PC-9 (cell line): Measurements from ENCODE around the gene KCNJ8. TPM values are rescaled to one million over a fixed set of nuclear protein-coding genes. Genes with fewer than 3 reads are reported as not detected.

ENCODE experiments used
- BruUV-seq: library from RNA; stranded (reverse); fragments of 400-500 nt; replicated peaks from 2 replicates; lab custom pipeline; 2021; lab: Mats Ljungman, UMichigan
- CTCF ChIA-PET: fragments of 300-600 bp; sonication (Branson Sonifier 250); formaldehyde crosslinking; loops from one replicate; lab custom pipeline; 2022; ENCODE audit warnings: antibody characterized with exemption; lab: Charles Lee
- POLR2A ChIA-PET: fragments of 300-600 bp; sonication (Branson Sonifier 250); formaldehyde crosslinking; loops from one replicate; lab custom pipeline; 2022; ENCODE audit warnings: antibody characterized with exemption; ENCODE audit not compliant: unreplicated experiment; lab: Charles Lee
- DNase-seq, 2 experiments: peaks; one replicate each; pipeline versions ENCODE4 v3.0.0 to v3.0.0-alpha.2; 2015 to 2022; ENCODE audit warnings: mixed read lengths in 1 of 2
- H2AFZ ChIP-seq: fragments of 200-600 bp; sonication (generic); 2 replicates; pipeline ENCODE4 v1.8.1; 2017; ENCODE audit warnings: antibody characterized with exemption
- H3F3A ChIP-seq: fragments of 200-600 bp; sonication (generic); 2 replicates; pipeline ENCODE4 v1.8.1; 2017; ENCODE audit warnings: antibody characterized with exemption, mild to moderate bottlenecking, low read depth; ENCODE audit not compliant: insufficient read depth
- H3K27ac ChIP-seq: fragments of 200-600 bp; sonication (generic); 2 replicates; pipeline ENCODE4 v1.6.1; 2016; ENCODE audit warnings: mixed run types
- H3K27me3 ChIP-seq: fragments of 200-600 bp; sonication (generic); 2 replicates; pipeline ENCODE4 v1.6.1; 2016; ENCODE audit warnings: low read depth, mixed run types; ENCODE audit not compliant: insufficient read depth
- H3K36me3 ChIP-seq: fragments of 200-600 bp; sonication (generic); 2 replicates; pipeline ENCODE4 v1.6.1; 2016; ENCODE audit warnings: low read depth, mixed run types
- H3K4me1 ChIP-seq: fragments of 200-600 bp; sonication (generic); replicated peaks from 2 replicates; pipeline ENCODE4 v1.6.1; 2016; ENCODE audit warnings: mixed run types; ENCODE audit not compliant: insufficient read depth
- H3K4me2 ChIP-seq: fragments of 200-600 bp; sonication (generic); 2 replicates; pipeline ENCODE4 v1.6.1; 2017; ENCODE audit warnings: mixed run types
- H3K4me3 ChIP-seq: fragments of 200-600 bp; sonication (generic); 2 replicates; pipeline ENCODE4 v1.6.1; 2016; ENCODE audit warnings: mixed run types
- H3K79me2 ChIP-seq: fragments of 200-600 bp; sonication (generic); 2 replicates; pipeline ENCODE4 v1.6.1; 2017; ENCODE audit warnings: low read depth, mixed run types
- H3K9me2 ChIP-seq: fragments of 200-600 bp; sonication (generic); 2 replicates; pipeline ENCODE4 v1.8.1; 2017; ENCODE audit warnings: mild to moderate bottlenecking; ENCODE audit not compliant: insufficient read depth
- H3K9me3 ChIP-seq: fragments of 200-600 bp; sonication (generic); 2 replicates; pipeline ENCODE4 v1.8.1; 2016; ENCODE audit warnings: low read depth; ENCODE audit not compliant: insufficient read depth
- H4K20me1 ChIP-seq: fragments of 200-600 bp; sonication (generic); 2 replicates; pipeline ENCODE4 v1.8.1; 2017; ENCODE audit not compliant: insufficient read depth
- CTCF ChIP-seq: fragments of 200-600 bp; sonication (generic); conservative IDR thresholded peaks from 2 replicates; pipeline ENCODE4 v1.6.1; 2017; ENCODE audit warnings: mixed run types, antibody characterized with exemption, mild to moderate bottlenecking, moderate library complexity
- EZH2 ChIP-seq: fragments of 200-600 bp; sonication (generic); IDR thresholded peaks from 2 replicates; pipeline ENCODE4 v1.8.0; 2017; ENCODE audit warnings: antibody characterized with exemption, low read depth
- intact Hi-C: fragments of 100-400 bp; cut with micrococcal nuclease; formaldehyde crosslinking; loops from one replicate; pipeline ENCODE4 v1.10.0; 2022; ENCODE audit not compliant: unreplicated experiment
- total RNA-seq: library from RNA; stranded (reverse); gene quantifications from 2 replicates; pipeline ENCODE4 v1.2.3, GENCODE V29; 2021

Gene KCNJ8
- total RNA-seq, 1 experiment from 2014 or later, result not detected

- Histone ChIP-seq H3K4me2 (no peak overlapping the region), H3K4me3 (no peak overlapping the region), H3K9me2 (peaks cover 5% of the 10 kb centered on the region), H3K27ac (no peak overlapping the region), H2AFZ (no peak overlapping the region), H3K79me2 (no peaks in the 10 kb centered on the region), H3K36me3 (no peaks in the 10 kb centered on the region), H3K9me3 (no peaks in the 10 kb centered on the region), H3F3A (no peaks in the 10 kb centered on the region), H3K4me1 (no peaks in the 10 kb centered on the region), H3K27me3 (no peaks in the 10 kb centered on the region), H4K20me1 (no peaks in the 10 kb centered on the region)
- intact Hi-C loops, result no loop called here
- ChIA-PET CTCF (no interaction called here), POLR2A (no interaction called here)
- TF ChIP-seq EZH2 (no peak), CTCF (no peak)
- DNase-seq, result no peak
- no TSS peak for BruUV-seq
Observed at GRCh38 chr12:21801522-21802288, 27.2 kb upstream of the KCNJ8 start.

- Histone ChIP-seq H3K4me2 (no peak overlapping the region), H4K20me1 (no peaks in the 10 kb centered on the region), H3K9me2 (peaks cover 5% of the 10 kb centered on the region), H3K79me2 (no peaks in the 10 kb centered on the region), H3K36me3 (no peaks in the 10 kb centered on the region), H3K27ac (no peak overlapping the region), H3K4me1 (no peaks in the 10 kb centered on the region), H3K4me3 (no peak overlapping the region), H2AFZ (no peak overlapping the region), H3K27me3 (no peaks in the 10 kb centered on the region), H3F3A (no peaks in the 10 kb centered on the region), H3K9me3 (no peaks in the 10 kb centered on the region)
- intact Hi-C loops, result no loop called here
- no TSS peak for BruUV-seq
- DNase-seq, result no peak
- ChIA-PET CTCF (no interaction called here), POLR2A (interaction anchor here (0.6 kb wide), 1 partner anchor 972 kb away, joined by 5 read pairs; no protein-coding TSS in a partner anchor)
- TF ChIP-seq EZH2, result no peak
- no peak for TF ChIP-seq CTCF
Observed at GRCh38 chr12:21800011-21800410, 25.5 kb upstream of the KCNJ8 start.

GRCh38 chr12:21797539-21797938 is 23.0 kb upstream of the KCNJ8 start:
- Histone ChIP-seq H2AFZ (no peak overlapping the region), H3K4me2 (no peak overlapping the region), H3K79me2 (no peaks in the 10 kb centered on the region), H3K9me2 (peaks cover 5% of the 10 kb centered on the region), H3F3A (no peaks in the 10 kb centered on the region), H3K4me3 (no peak overlapping the region), H3K27me3 (no peaks in the 10 kb centered on the region; the same call in 1 of the 2 replicates), H3K9me3 (no peaks in the 10 kb centered on the region), H4K20me1 (no peaks in the 10 kb centered on the region), H3K36me3 (no peaks in the 10 kb centered on the region), H3K27ac (no peak overlapping the region), H3K4me1 (no peaks in the 10 kb centered on the region)
- DNase-seq, result no peak
- intact Hi-C loops, result no loop called here
- POLR2A ChIA-PET, result no interaction called here
- CTCF ChIA-PET, result no interaction called here
- TF ChIP-seq EZH2 (no peak), CTCF (no peak)
- no TSS peak for BruUV-seq
